ENCODE results near the gene TXNDC8. TPM values are rescaled to one million over a fixed set of nuclear protein-coding genes. Genes with fewer than 3 reads are reported as not detected.

TXNDC8 gene
- total and polyA plus RNA-seq, 2 experiments from 2014 or later: not detected

GRCh38 chr9:110338143-110338542 lies 480 bp upstream of the TXNDC8 start (continued):
- TF ChIP-seq, protein P1, sequence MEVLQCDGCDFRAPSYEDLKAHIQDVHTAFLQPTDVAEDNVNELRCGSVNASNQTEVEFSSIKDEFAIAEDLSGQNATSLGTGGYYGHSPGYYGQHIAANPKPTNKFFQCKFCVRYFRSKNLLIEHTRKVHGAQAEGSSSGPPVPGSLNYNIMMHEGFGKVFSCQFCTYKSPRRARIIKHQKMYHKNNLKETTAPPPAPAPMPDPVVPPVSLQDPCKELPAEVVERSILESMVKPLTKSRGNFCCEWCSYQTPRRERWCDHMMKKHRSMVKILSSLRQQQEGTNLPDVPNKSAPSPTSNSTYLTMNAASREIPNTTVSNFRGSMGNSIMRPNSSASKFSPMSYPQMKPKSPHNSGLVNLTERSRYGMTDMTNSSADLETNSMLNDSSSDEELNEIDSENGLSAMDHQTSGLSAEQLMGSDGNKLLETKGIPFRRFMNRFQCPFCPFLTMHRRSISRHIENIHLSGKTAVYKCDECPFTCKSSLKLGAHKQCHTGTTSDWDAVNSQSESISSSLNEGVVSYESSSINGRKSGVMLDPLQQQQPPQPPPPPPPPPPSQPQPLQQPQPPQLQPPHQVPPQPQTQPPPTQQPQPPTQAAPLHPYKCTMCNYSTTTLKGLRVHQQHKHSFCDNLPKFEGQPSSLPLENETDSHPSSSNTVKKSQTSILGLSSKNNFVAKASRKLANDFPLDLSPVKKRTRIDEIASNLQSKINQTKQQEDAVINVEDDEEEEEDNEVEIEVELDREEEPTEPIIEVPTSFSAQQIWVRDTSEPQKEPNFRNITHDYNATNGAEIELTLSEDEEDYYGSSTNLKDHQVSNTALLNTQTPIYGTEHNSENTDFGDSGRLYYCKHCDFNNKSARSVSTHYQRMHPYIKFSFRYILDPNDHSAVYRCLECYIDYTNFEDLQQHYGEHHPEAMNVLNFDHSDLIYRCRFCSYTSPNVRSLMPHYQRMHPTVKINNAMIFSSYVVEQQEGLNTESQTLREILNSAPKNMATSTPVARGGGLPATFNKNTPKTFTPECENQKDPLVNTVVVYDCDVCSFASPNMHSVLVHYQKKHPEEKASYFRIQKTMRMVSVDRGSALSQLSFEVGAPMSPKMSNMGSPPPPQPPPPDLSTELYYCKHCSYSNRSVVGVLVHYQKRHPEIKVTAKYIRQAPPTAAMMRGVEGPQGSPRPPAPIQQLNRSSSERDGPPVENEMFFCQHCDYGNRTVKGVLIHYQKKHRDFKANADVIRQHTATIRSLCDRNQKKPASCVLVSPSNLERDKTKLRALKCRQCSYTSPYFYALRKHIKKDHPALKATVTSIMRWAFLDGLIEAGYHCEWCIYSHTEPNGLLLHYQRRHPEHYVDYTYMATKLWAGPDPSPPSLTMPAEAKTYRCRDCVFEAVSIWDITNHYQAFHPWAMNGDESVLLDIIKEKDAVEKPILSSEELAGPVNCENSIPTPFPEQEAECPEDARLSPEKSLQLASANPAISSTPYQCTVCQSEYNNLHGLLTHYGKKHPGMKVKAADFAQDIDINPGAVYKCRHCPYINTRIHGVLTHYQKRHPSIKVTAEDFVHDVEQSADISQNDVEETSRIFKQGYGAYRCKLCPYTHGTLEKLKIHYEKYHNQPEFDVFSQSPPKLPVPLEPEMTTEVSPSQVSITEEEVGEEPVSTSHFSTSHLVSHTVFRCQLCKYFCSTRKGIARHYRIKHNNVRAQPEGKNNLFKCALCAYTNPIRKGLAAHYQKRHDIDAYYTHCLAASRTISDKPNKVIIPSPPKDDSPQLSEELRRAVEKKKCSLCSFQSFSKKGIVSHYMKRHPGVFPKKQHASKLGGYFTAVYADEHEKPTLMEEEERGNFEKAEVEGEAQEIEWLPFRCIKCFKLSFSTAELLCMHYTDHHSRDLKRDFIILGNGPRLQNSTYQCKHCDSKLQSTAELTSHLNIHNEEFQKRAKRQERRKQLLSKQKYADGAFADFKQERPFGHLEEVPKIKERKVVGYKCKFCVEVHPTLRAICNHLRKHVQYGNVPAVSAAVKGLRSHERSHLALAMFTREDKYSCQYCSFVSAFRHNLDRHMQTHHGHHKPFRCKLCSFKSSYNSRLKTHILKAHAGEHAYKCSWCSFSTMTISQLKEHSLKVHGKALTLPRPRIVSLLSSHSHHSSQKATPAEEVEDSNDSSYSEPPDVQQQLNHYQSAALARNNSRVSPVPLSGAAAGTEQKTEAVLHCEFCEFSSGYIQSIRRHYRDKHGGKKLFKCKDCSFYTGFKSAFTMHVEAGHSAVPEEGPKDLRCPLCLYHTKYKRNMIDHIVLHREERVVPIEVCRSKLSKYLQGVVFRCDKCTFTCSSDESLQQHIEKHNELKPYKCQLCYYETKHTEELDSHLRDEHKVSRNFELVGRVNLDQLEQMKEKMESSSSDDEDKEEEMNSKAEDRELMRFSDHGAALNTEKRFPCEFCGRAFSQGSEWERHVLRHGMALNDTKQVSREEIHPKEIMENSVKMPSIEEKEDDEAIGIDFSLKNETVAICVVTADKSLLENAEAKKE (CRISPR knock-in tag; IDR thresholded peaks at IDR 0.05): no peak
- TF ChIP-seq EZH2 (IDR thresholded peaks at IDR 0.05; ENCODE audit: low read depth, unreplicated experiment) (no peak), JUNB (IDR thresholded peaks at IDR 0.05; ENCODE audit: unreplicated experiment) (no peak), STAT1 (IDR thresholded peaks at IDR 0.05; ENCODE audit: unreplicated experiment) (no peak), EZH2phosphoT487 (IDR thresholded peaks at IDR 0.05; ENCODE audit: unreplicated experiment) (no peak), POLR2AphosphoS5 (IDR thresholded peaks at IDR 0.05; ENCODE audit: low read depth) (no peak)
- TF ChIP-seq, protein P2, sequence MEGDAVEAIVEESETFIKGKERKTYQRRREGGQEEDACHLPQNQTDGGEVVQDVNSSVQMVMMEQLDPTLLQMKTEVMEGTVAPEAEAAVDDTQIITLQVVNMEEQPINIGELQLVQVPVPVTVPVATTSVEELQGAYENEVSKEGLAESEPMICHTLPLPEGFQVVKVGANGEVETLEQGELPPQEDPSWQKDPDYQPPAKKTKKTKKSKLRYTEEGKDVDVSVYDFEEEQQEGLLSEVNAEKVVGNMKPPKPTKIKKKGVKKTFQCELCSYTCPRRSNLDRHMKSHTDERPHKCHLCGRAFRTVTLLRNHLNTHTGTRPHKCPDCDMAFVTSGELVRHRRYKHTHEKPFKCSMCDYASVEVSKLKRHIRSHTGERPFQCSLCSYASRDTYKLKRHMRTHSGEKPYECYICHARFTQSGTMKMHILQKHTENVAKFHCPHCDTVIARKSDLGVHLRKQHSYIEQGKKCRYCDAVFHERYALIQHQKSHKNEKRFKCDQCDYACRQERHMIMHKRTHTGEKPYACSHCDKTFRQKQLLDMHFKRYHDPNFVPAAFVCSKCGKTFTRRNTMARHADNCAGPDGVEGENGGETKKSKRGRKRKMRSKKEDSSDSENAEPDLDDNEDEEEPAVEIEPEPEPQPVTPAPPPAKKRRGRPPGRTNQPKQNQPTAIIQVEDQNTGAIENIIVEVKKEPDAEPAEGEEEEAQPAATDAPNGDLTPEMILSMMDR (conservative IDR thresholded peaks at IDR 0.05; ENCODE audit: low read depth in 2 of 2): no peak

GRCh38 chr9:110336363-110336762 lies 1.3 kb downstream of the TXNDC8 start:
- H3K27me3 ChIP-seq (ENCODE audit: insufficient read depth): no peaks in the 10 kb centered on the region
- no peak overlapping the region for H3K27ac ChIP-seq (ENCODE audit: low read depth)
- H4K20me1 ChIP-seq (replicated peaks; ENCODE audit: insufficient read depth): no peaks in the 10 kb centered on the region
- H3K4me3 ChIP-seq: no peak overlapping the region
- TF ChIP-seq CREB1 (CRISPR knock-in tag; IDR thresholded peaks at IDR 0.05; ENCODE audit: low read depth) (no peak), NANOG (IDR thresholded peaks at IDR 0.05; ENCODE audit: borderline replicate concordance) (no peak), ZNF331 (CRISPR knock-in tag; IDR thresholded peaks at IDR 0.05; ENCODE audit: low read depth) (no peak), JUNB (IDR thresholded peaks at IDR 0.05; ENCODE audit: unreplicated experiment) (no peak), ETS1 (IDR thresholded peaks at IDR 0.05) (no peak), ZNF114 (CRISPR knock-in tag; IDR thresholded peaks at IDR 0.05) (no peak)
- TF ChIP-seq, protein P2 (conservative IDR thresholded peaks at IDR 0.05; ENCODE audit: low read depth in 2 of 2): no peak
- H3K79me2 ChIP-seq (replicated peaks; ENCODE audit: insufficient read depth): no peaks in the 10 kb centered on the region
- no peak for ATAC-seq
- Mint-ChIP-seq H3K27me3 (ENCODE audit: insufficient read depth, low read depth, poor library complexity) (no peaks in the 10 kb centered on the region), H3K36me3 (ENCODE audit: low read depth) (no peaks in the 10 kb centered on the region), H3K4me1 (no peaks in the 10 kb centered on the region), H3K27ac (no peak overlapping the region), H3K4me3 (no peak overlapping the region), H3K9me3 (no peaks in the 10 kb centered on the region)
- H3K36me3 ChIP-seq (ENCODE audit: insufficient read depth): no peaks in the 10 kb centered on the region
- no peak overlapping the region for H3K4me2 ChIP-seq
- H3K4me1 ChIP-seq (ENCODE audit: insufficient read depth): no peaks in the 10 kb centered on the region
- no peak overlapping the region for H2AFZ ChIP-seq
- no peak for DNase-seq (ENCODE audit: low spot score)
- H3F3A ChIP-seq (replicated peaks; ENCODE audit: low read depth): no peaks in the 10 kb centered on the region
- no peaks in the 10 kb centered on the region for H3K9me2 ChIP-seq (ENCODE audit: insufficient read depth)
